IMR-90 (cell line): Measurements from ENCODE around the gene ERBB4. TPM values are rescaled to one million over a fixed set of nuclear protein-coding genes. Genes with fewer than 3 reads are reported as not detected.
"Not testable (repeated sequence)": the region's sequence is repeated elsewhere in the genome, so short reads cannot be mapped to it uniquely, and the experiment has no call there.

Source experiments
- ATAC-seq: fragments of 200-7000 bp; cut with Tn5 transposase; 2 replicates; pipeline ENCODE4 v1.9.1; 2020; ENCODE audit warnings: low read depth, mild to moderate bottlenecking, moderate library complexity
- BruUV-seq: library from RNA; stranded (reverse); fragments of 400-500 nt; replicated peaks from 2 replicates; lab custom pipeline; 2021; lab: Mats Ljungman, UMichigan
- CTCF ChIA-PET: fragments of 300-600 bp; formaldehyde crosslinking; extraction: SDS; loops from one replicate; lab custom pipeline; 2021; ENCODE audit warnings: antibody characterized with exemption; lab: Yijun Ruan, JAX
- POLR2A ChIA-PET: fragments of 300-600 bp; sonication (Branson Sonifier 250); formaldehyde crosslinking; loops from one replicate; lab custom pipeline; 2022; ENCODE audit warnings: antibody characterized with exemption; ENCODE audit not compliant: unreplicated experiment; lab: Charles Lee
- DNase-seq: peaks from one replicate; pipeline ENCODE4 v3.0.0; 2013
- H2AFZ ChIP-seq: replicated peaks from 2 replicates; pipeline ENCODE3; 2013; ENCODE audit warnings: low read length, mild to moderate bottlenecking; ENCODE audit not compliant: poor library complexity
- H2AK5ac ChIP-seq: 2 replicates; pipeline ENCODE4 v1.6.1; 2013; ENCODE audit warnings: low read depth, low read length, inconsistent platforms
- H2AK9ac ChIP-seq: replicated peaks from 2 replicates; pipeline ENCODE3; 2013; ENCODE audit warnings: mild to moderate bottlenecking, low read depth, low read length, moderate library complexity; ENCODE audit not compliant: poor library complexity
- H2BK120ac ChIP-seq: 2 replicates; pipeline ENCODE4 v1.6.1; 2013; ENCODE audit warnings: low read depth, low read length, inconsistent platforms
- H2BK15ac ChIP-seq: 3 replicates; pipeline ENCODE4 v1.6.1; 2013; ENCODE audit warnings: low read depth, low read length, inconsistent platforms
- H2BK20ac ChIP-seq: 2 replicates; pipeline ENCODE4 v1.6.1; 2013; ENCODE audit warnings: low read depth, mild to moderate bottlenecking, inconsistent platforms, low read length, moderate library complexity
- H2BK5ac ChIP-seq: 2 replicates; pipeline ENCODE4 v1.6.1; 2013; ENCODE audit warnings: mild to moderate bottlenecking, low read depth, low read length, inconsistent platforms; ENCODE audit not compliant: poor library complexity, severe bottlenecking
- H3K14ac ChIP-seq: replicated peaks from 2 replicates; pipeline ENCODE4 v1.6.1; 2013; ENCODE audit warnings: low read depth, low read length, inconsistent platforms
- H3K18ac ChIP-seq: 2 replicates; pipeline ENCODE4 v1.6.1; 2013; ENCODE audit warnings: low read depth, low read length, control low read depth
- H3K23ac ChIP-seq: 2 replicates; pipeline ENCODE4 v1.6.1; 2013; ENCODE audit warnings: low read depth, low read length, inconsistent platforms
- H3K27ac ChIP-seq: 2 replicates; pipeline ENCODE4 v1.5.1; 2013; ENCODE audit warnings: mild to moderate bottlenecking, control low read depth, low read length; ENCODE audit not compliant: insufficient read depth
- H3K27me3 ChIP-seq: 2 replicates; pipeline ENCODE4 v1.6.1; 2013; ENCODE audit warnings: low read length; ENCODE audit not compliant: control insufficient read depth, insufficient read depth
- H3K36me3 ChIP-seq: 2 replicates; pipeline ENCODE4 v1.6.1; 2013; ENCODE audit warnings: low read length, mixed read lengths; ENCODE audit not compliant: control insufficient read depth, insufficient read depth
- H3K4ac ChIP-seq: 2 replicates; pipeline ENCODE4 v1.6.1; 2013; ENCODE audit warnings: low read depth, low read length, inconsistent platforms
- H3K4me1 ChIP-seq: 2 replicates; pipeline ENCODE4 v1.6.1; 2013; ENCODE audit warnings: low read length, mixed read lengths; ENCODE audit not compliant: control insufficient read depth, insufficient read depth
- H3K4me2 ChIP-seq: 2 replicates; pipeline ENCODE4 v1.6.1; 2013; ENCODE audit warnings: low read depth, mild to moderate bottlenecking, control low read depth, low read length, moderate library complexity
- H3K4me3 ChIP-seq: 2 replicates; pipeline ENCODE4 v1.5.1; 2013; ENCODE audit warnings: low read depth, mild to moderate bottlenecking, control low read depth, low read length, moderate library complexity; ENCODE audit not compliant: insufficient read depth
- H3K56ac ChIP-seq: 2 replicates; pipeline ENCODE4 v1.6.1; 2013; ENCODE audit warnings: low read length, inconsistent platforms; ENCODE audit not compliant: insufficient read depth; ENCODE audit errors: extremely low read depth
- H3K79me1 ChIP-seq, 2 experiments: 2 replicates each; pipeline ENCODE4 v1.6.1; 2013; ENCODE audit warnings: low read length in 2 of 2, inconsistent platforms in 1 of 2, low read depth in 1 of 2
- H3K9ac ChIP-seq: 2 replicates; pipeline ENCODE4 v1.6.1; 2013; ENCODE audit warnings: low read depth, low read length, control low read depth
- H3K9me1 ChIP-seq: 2 replicates; pipeline ENCODE4 v1.6.1; 2013; ENCODE audit warnings: low read length, inconsistent platforms; ENCODE audit not compliant: insufficient read depth
- H3K9me3 ChIP-seq: 2 replicates; pipeline ENCODE4 v1.6.1; 2013; ENCODE audit warnings: low read length; ENCODE audit not compliant: control insufficient read depth, insufficient read depth
- H4K20me1 ChIP-seq: 2 replicates; pipeline ENCODE4 v1.6.1; 2013; ENCODE audit warnings: low read length, inconsistent platforms; ENCODE audit not compliant: insufficient read depth
- H4K5ac ChIP-seq: 2 replicates; pipeline ENCODE4 v1.6.1; 2013; ENCODE audit warnings: mild to moderate bottlenecking, low read depth, low read length, control low read depth
- H4K8ac ChIP-seq, 2 experiments: 2 replicates each; pipeline ENCODE4 v1.6.1; 2013; ENCODE audit warnings: low read depth in 2 of 2, low read length in 2 of 2, control low read depth in 1 of 2, inconsistent platforms in 1 of 2
- H4K91ac ChIP-seq: 2 replicates; pipeline ENCODE4 v1.6.1; 2013; ENCODE audit warnings: low read depth, low read length, inconsistent platforms; ENCODE audit not compliant: insufficient read depth
- dilution Hi-C: fragments of 300-500 bp; cut with HindIII; formaldehyde crosslinking; loops from one replicate; pipeline ENCODE4 v1.14.3; 2018; ENCODE audit warnings: low sequenced_read_pairs; ENCODE audit not compliant: unreplicated experiment
- in situ Hi-C: fragments of 300-500 bp; cut with MboI; formaldehyde crosslinking; loops from 3 replicates; pipeline ENCODE4 v1.14.3; 2019; ENCODE audit warnings: low sequenced_read_pairs, inconsistent platforms, mixed read lengths
- intact Hi-C: fragments of 100-400 bp; cut with micrococcal nuclease; formaldehyde crosslinking; loops from 2 replicates; pipeline ENCODE4 v1.10.0; 2022
- polyA plus RNA-seq, 3 experiments: library from polyadenylated mRNA; depleted of rRNA; stranded (reverse); fragments of >200 nt; gene quantifications; 2 replicates each; pipeline ENCODE4 v1.2.3, GENCODE V29; 2012; ENCODE audit warnings: low replicate concordance in 1 of 3
- total RNA-seq: library from RNA; depleted of rRNA; stranded (reverse); fragments of >200 nt; gene quantifications from 2 replicates; pipeline ENCODE4 v1.2.3, GENCODE V29; 2012

Gene ERBB4
- total and polyA plus RNA-seq, 2 of the 4 experiments (the other 2 are of a cell fraction), result not detected

DNA sequence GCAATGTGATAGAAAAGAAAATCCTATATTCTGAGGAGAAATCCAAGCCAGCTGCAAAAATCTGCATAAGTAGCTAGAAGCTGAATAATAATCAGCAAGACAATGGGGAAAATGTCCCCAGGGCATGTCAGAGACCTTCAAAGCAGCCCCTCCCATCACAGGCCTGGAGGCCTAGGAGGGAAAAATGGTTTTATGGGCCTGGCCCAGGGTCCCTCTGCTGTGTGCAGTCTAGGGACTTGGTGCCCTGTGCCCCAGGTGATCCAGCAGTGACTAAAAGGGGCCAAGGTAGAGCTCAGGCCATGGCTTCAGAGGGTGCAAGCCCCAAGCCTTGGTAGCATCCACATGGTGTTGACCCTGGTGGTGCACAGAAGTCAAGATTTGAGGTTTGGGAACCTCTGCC lies 432.1 kb downstream of the ERBB4 start:
- ATAC-seq, H3K27me3 ChIP-seq, H3K18ac ChIP-seq, H3K4me1 ChIP-seq, H2BK20ac ChIP-seq, H3K36me3 ChIP-seq, H2BK120ac ChIP-seq, in situ Hi-C loops, H3K27ac ChIP-seq, H3K23ac ChIP-seq, H3K4me2 ChIP-seq, H3K56ac ChIP-seq, H4K20me1 ChIP-seq, H2AK9ac ChIP-seq, H3K79me1 ChIP-seq, H2AK5ac ChIP-seq, CTCF ChIA-PET, BruUV-seq, H3K9ac ChIP-seq, H3K4ac ChIP-seq, intact Hi-C loops, H3K9me1 ChIP-seq, H3K14ac ChIP-seq, H3K9me3 ChIP-seq, H3K4me3 ChIP-seq, H2BK5ac ChIP-seq, POLR2A ChIA-PET, H4K8ac ChIP-seq, H4K5ac ChIP-seq, H2BK15ac ChIP-seq, H2AFZ ChIP-seq, H4K91ac ChIP-seq, dilution Hi-C loops, DNase-seq: not testable (repeated sequence)
